ENCODE data around the gene FNDC11.

The FNDC11 gene

DNA sequence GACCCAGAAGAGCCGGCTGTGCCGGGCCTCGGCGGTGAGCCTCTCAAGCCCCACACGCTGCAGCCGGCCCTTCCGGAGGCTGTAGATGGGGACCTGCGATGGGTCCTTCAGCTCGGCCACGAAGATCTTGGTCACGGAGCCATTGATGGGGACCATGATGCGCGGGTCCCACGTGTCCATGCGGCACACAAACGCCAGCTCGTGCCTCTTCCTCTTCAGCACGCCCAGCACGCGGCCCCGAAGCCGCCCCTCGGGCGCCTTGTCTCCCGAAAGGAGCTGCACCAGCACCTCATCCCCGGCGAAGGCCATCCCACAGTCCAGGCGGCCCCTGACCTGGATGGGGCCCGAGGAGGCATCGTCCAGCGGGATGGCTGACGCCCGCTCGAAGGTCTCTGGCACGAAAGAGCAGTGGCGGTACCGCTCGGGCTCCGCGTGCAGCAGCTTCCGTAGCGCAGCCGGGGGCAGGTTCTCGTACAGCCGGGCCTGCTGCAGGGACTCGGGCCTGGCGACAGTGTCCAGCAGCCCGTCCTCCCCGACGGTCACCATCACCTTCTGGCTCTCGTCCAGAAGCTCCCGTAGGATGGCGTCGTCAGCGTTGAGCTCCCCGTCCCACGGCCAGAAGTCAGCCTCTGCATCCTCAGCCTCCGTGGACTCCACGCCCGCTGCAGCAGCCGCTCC, 11.2 kb downstream of the FNDC11 start:
- no peak overlapping the region for H3K4me3 ChIP-seq (replicated peaks; ENCODE audit: low read depth, low read length)
- TF ChIP-seq, protein P1, sequence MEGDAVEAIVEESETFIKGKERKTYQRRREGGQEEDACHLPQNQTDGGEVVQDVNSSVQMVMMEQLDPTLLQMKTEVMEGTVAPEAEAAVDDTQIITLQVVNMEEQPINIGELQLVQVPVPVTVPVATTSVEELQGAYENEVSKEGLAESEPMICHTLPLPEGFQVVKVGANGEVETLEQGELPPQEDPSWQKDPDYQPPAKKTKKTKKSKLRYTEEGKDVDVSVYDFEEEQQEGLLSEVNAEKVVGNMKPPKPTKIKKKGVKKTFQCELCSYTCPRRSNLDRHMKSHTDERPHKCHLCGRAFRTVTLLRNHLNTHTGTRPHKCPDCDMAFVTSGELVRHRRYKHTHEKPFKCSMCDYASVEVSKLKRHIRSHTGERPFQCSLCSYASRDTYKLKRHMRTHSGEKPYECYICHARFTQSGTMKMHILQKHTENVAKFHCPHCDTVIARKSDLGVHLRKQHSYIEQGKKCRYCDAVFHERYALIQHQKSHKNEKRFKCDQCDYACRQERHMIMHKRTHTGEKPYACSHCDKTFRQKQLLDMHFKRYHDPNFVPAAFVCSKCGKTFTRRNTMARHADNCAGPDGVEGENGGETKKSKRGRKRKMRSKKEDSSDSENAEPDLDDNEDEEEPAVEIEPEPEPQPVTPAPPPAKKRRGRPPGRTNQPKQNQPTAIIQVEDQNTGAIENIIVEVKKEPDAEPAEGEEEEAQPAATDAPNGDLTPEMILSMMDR (IDR thresholded peaks at IDR 0.05; ENCODE audit: low read length, missing control alignments): no peak
- DNase-seq (ENCODE audit: low read depth): no peak

GRCh38 chr20:63565699-63566335, 11.9 kb downstream of the FNDC11 start:
- TF ChIP-seq, protein P1 (IDR thresholded peaks at IDR 0.05; ENCODE audit: low read length, missing control alignments): no peak
- no peak for DNase-seq (ENCODE audit: low read depth)
- H3K4me3 ChIP-seq (replicated peaks; ENCODE audit: low read depth, low read length): no peak overlapping the region

DNA sequence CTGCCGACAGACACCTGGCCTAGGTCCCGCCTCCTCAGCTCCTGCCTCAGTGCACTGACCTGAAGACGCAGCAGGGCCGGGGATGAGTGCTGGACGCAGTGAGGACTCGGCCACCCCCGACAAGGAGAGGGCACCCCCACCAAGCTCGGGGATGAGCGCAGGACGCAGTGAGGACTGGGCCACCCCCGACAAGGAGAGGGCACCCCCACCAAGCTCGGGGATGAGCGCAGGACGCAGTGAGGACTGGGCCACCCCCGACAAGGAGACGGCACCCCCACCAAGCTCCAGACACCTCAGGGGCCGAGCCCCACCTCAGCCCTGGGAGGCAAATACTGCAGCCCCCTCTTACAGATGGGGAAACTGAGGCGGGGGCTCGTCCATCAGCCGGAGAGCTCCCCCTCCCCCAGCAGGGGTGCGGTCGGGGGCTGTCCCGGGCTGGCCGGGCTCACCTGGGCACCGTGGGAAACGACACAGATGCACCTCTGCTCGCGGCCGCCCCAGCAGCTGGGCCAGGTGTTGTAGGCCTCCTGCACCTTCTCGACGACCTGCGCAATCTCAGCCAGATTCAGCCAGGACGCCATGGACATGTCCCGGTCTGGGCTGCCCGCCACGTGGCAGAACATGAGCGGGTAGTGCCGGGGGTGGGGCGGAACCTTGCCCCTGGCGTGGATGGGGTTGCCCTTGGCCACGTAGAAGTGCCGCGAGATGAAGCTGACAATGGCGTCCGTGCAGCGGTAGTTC, 12.6 kb downstream of the FNDC11 start:
- H3K4me3 ChIP-seq (replicated peaks; ENCODE audit: low read depth, low read length): no peak overlapping the region
- DNase-seq (ENCODE audit: low read depth): no peak
- TF ChIP-seq, protein P1 (IDR thresholded peaks at IDR 0.05; ENCODE audit: low read length, missing control alignments): no peak

DNA sequence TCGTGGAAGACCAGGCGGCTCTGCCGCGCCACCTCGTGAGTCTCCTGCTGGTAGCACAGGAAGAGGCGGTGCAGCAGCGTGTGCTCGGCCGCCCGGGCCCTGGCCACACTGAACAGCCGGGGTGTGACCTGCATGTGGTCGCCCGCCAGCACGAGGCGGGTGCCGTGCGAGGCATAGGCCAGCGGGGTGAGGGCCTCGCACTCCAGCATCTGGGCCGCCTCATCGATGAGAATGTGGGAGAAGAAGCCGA, 13.1 kb downstream of the FNDC11 start:
- TF ChIP-seq, protein P1 (IDR thresholded peaks at IDR 0.05; ENCODE audit: low read length, missing control alignments): no peak
- no peak for DNase-seq (ENCODE audit: low read depth)
- no peak overlapping the region for H3K4me3 ChIP-seq (replicated peaks; ENCODE audit: low read depth, low read length)

DNA sequence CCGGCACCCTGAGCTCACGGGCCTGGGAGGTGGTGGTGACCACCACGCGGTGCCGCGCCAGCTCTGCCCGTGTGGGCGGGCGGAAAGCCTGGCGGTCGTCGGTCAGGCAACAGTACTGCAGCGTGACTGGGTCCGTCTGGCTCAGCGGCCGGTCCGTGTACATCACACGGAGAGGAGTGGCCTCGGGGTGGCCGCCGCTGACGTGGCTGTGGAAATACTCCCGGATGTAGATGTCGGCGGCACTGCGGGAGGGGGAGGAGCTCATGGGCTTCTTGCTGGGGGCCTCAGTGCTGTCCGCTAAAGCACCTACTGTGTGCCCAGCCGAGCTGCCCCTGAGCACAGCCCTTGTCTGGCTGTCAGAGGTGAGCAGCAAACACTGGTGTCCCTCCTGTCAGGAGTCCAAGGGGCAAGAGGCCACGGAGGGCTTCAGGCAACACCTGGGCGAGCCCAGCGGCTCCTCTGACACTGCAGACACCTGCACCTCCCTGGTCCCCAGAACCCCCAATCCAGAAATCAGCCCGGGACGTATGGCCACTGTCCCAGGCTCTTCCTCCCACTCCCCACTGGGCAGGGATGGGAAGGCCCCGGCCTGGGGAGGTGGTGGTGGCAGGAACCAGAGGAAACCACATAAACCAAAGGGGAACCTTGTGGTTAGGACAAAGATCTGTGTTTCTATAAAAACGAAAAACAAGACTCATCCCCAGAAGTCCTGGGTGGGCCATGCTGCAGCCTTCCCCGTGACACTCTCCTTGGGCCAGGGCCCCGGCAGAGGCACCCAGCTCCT, 13.6 kb downstream of the FNDC11 start:
- TF ChIP-seq, protein P1 (IDR thresholded peaks at IDR 0.05; ENCODE audit: low read length, missing control alignments): no peak
- no peak overlapping the region for H3K4me3 ChIP-seq (replicated peaks; ENCODE audit: low read depth, low read length)
- no peak for DNase-seq (ENCODE audit: low read depth)

- no peak overlapping the region for H3K4me3 ChIP-seq (replicated peaks; ENCODE audit: low read depth, low read length)
- no peak for DNase-seq (ENCODE audit: low read depth)
- TF ChIP-seq, protein P1 (IDR thresholded peaks at IDR 0.05; ENCODE audit: low read length, missing control alignments): no peak
Measured at GRCh38 chr20:63568170-63568981, 14.4 kb downstream of the FNDC11 start.
